Measurements from ENCODE around the gene CHMP1A.
"Not testable (repeated sequence)": the region's sequence is repeated elsewhere in the genome, so short reads cannot be mapped to it uniquely, and the experiment has no call there.

Gene CHMP1A

DNA sequence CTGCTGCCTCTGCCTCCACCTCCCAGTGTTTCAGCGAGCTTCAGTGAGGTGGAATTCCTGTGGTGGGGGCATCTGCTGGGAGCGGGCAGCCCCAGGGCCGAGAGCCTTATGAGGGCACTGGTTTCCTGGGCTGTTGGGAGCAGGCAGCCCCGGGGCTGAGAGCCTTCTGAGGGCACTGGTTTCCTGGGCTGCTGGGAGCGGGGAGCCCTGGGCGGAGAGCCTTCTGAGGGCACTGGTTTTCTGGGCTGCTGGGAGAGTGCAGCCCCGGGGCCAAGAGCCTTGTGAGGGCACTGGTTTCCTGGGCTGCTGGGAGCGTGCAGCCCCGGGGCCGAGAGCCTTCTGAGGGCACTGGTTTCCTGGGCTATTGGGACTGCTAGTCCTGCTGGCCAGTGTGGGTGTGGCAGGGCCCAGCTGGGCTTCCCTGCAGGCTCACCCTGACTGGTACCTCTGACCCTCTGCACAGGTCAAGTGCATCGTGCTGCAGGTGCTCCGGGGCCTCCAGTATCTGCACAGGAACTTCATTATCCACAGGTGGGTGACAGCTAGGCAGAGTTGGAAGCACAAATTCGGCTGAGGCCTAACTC lies 34.6 kb upstream of the CHMP1A start:
- DNase-seq (ENCODE audit: low read depth): no peak

DNA sequence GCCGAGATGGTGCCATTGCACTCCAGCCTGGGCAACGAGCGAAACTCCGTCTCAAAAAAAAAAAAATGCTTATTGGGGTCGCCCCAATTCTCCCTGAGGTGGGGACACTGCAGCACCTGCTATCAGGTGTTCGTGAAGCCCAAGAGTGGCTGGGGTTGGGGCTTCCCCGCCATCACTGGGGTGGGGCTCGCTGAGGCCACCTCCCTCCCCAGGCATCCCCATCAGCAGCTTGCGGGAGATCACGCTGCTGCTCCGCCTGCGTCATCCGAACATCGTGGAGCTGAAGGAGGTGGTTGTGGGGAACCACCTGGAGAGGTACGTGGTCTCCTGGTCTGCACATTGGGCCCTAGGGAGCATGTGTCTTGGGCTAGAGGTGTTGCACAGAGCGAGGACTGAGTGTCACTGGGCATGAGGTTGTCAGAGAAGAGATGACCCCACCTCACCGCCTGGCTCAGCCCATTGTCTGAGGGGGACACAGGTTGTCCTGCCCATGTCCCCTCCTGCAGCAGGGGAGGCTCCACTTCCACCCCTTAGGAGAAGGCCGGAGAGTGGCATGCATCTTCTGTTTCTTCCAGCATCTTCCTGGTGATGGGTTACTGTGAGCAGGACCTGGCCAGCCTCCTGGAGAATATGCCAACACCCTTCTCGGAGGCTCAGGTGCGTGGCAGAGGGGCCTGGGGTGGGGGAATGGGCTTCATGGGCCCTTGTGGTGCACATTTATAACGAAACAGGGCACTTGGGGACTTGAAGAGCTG lies 33.9 kb upstream of the CHMP1A start:
- DNase-seq (ENCODE audit: low read depth): no peak

DNA sequence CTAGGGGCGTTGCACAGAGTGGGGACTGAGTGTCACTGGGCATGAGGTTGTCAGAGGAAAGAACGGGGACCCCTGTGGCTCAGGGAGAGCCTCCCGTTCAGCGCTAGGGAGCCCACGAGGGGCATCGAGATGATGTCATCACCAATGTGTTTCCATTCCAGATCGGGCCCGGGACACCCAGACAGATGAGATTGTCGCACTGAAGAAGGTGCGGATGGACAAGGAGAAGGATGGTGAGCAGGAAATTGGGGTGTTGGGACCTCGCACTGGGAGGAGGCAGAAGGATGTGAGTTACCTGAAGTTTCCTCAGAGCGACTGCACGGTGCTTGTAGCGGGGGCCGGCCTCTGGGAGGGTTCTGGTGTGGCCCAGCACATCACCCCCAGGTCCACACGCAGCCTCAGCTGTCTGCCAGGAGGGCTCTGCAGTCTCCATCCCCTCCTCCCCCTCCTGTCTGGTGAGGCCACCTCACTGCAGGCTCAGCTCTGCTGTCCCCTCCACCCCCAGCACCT lies 32.9 kb upstream of the CHMP1A start:
- DNase-seq (ENCODE audit: low read depth): no peak

DNA sequence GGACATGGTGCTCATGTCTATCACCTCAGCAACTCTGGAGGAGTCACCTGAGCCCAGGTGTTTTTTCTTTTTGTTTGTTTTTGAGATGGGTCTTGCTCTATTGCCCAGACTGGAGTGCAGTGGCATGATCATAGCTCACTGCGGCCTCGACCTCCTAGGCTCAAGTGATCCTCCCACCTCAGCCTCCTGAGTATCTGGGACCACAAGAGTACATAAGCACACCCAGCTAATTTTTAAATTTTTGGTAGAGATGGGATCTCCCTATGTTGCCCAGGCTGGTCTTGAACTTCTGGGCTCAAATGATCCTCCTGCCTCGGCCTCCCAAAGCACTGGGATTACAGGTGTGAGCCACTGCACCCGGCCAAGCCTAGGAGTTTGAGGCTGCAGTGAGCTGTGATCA lies 32.1 kb upstream of the CHMP1A start:
- DNase-seq (ENCODE audit: low read depth): not testable (repeated sequence)

DNA sequence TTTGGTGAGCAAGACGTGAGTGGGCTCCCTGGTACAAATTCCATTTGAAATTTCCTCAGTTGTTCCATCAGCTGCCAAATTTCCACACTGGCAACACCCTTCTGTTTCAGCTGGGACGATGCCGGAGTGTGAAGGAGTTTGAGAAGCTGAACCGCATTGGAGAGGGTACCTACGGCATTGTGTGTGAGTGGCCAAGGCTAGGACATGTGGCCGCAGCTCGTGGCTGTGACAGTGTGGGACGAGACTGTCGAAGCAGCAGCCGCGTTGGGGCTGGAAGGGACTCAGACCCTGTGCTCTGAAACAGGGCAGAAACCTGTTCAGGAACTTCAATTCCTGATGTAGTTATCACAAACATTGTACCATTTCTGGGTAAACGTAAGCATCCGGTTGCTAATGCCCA lies 31.6 kb upstream of the CHMP1A start:
- no peak for DNase-seq (ENCODE audit: low read depth)

DNA sequence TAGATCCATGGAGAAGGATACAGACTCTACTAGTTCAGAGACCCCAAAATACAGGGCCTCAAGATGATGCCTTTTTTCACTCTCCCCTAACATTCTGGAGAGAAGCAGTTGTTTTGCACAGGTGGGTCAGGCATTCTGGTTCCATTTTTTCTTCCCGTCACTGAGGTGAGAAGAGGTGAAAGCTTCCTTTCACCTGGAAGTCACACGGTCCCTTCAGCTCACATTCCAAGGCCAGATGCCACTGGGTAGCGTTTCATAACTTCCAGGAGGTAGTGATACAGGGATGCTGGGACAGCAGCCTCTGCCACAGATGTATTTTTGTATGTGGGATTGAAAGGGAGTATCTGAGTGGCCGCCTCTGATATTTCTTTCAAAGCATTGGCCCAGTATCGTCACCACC lies 30.9 kb upstream of the CHMP1A start:
- DNase-seq (ENCODE audit: low read depth): no peak

DNA sequence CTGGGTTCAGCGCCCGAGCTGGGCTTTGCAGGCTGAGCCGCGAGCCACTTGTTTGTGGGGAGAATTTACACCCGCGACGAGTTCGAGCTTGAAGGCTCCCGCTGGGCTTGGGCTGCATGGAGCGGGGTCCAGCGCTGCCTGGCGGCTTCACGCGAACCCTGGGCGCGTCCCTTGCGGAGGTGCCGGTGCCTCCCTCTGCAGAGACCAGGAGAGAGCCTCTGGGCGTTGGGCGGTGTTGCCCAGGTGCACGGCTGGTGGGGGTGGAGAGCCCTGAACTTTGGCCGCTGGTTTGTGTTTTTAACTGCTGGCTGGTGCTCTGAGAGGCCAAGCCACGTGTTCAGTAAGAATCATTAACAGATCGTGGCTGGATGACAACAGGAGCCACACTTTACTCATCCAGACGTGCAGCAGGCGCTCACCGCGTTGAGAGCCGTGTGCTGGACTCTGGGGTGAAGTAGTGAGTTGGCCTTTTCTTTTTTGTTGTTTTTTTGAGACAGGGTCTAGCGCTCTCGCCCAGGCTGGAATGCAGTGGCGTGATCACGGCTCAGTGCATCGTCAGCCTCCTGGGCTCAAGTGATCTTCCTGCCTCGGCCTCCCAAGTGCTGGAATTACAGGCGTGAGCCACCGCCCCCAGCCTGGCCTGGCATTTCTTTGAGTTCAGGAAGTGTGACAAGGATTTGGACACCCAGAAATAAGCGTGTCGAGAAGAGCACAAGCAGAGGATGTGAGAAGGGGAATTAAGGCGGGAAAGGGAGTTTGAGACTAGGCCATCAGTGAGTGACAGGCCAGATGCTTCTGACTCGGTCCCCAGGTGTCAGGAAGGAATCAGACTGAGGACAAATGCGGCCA lies 29.8 kb upstream of the CHMP1A start:
- no peak for DNase-seq (ENCODE audit: low read depth)

DNA sequence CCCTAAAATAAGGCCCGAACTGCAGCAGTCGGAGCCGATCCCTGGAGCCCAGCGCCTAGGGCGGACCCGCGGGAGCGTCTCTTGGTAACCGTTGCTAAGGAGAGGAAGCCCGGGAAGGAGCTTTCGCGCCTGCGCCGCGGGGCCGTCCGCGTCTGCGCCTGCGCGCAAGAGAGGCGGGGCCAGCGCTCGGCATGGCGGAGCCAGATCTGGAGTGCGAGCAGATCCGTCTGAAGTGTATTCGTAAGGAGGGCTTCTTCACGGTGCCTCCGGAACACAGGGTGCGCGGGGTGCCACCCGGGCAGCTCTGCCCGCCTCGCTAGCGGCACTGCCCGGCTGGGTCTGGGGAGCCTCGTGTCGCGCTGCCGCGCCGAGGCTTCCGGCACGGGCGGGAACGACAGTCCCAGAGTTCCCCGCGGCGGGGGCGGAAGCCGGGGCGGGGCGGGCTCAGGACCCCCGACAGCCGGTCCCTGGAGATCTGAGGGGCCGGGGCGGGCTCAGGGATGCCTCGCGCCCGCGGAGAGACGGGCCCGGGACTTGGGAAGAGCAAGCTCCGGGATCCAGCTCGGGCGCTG lies 29.1 kb upstream of the CHMP1A start, which contains the start of gene CDK10:
Gene CDK10 (plus strand): TSS at position 170 of the 572 bp plus-strand sequence. CDS start 22 bp downstream, at position 192.
- DNase-seq (ENCODE audit: low read depth): no peak

DNA sequence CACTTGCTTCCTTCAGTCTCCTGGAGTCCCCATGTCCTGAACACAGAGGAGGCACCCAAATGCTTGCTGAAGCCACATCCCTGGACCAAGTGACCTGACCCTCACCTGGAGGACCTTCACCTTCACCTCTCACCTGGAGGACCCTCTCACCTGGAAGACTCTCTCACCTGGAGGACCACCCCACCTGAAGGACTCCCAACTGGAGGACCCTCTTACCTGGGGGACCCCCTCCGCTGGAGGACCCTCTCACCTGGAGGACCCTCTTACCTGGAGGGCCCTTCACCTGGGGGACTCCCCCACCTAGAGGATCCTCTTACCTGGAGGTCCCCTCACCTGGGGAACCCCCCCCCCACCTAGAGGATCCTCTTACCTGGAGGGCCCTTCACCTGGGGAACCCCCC lies 28.4 kb upstream of the CHMP1A start:
- no peak for DNase-seq (ENCODE audit: low read depth)

DNA sequence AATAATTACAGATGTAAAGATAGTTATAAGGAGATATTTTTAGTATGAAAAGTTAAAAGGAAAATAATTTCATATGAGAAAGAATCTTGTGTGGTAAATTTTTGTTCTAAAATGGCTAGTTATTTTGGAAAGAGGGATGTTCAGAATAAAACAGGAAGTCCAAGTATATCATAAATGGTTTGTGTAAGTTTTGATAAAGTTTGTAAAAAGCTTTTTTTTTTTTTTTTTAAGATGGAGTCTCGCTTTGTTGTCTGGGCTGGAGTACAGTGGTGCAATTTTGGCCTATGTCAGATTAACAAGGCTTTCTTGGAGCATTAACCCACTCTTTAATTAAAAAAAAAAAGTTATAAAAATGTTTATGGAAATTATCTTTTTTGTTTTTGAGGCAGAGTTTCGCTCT lies 20.8 kb upstream of the CHMP1A start:
- no peak for DNase-seq (ENCODE audit: low read depth)

DNA sequence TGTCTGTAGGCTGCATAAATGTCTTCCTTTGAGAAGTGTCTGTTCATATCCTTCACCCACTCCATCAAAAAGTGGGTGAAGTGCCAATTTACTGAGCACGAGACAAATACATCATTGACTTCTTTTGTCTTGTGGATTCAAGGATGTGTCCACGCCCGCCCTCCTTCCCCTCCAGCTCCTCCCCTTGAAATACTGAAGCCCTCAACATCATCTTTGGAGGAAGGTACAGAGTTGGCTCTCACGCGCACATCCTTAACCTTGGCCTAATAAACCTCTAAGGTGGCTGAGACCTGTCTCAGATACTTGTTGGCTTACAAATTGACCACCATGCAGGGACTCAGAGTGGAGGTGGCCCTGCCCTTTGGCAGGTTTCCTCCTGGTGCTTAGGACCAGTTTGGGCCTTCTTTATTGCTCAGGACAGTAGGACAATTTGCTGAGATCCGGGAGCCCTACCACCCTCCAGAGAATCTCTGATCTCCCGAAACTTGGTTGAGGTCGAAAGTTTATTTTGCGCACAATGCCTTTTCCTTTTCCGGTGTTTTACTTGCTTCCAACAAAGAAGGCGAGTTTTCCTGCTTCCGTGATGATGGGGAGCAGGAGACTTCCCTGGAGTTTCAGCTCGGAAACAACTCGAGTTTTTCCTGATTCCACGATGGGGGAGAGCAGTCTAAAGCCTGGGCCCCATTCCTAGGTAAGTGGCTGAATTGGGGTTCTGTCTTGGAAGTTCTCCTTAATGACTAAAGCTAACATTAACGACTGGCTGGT lies 14.9 kb upstream of the CHMP1A start:
- DNase-seq (ENCODE audit: low read depth): no peak

DNA sequence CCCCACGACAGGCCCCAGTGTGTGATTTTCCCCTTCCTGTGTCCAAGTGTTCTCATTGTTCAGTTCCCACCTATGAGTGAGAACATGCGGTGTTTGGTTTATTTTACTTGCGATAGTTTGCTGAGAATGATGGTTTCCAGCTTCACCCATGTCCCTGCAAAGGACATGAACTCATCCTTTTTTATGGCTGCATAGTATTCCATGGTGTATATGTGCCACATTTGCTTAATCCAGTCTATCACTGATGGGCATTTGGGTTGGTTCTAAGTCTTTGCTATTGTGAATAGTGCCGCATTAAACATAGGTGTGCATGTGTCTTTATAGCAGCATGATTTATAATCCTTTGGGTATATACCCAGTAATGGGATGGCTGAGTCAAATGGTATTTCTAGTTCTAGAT lies 14.1 kb upstream of the CHMP1A start:
- DNase-seq (ENCODE audit: low read depth): not testable (repeated sequence)

DNA sequence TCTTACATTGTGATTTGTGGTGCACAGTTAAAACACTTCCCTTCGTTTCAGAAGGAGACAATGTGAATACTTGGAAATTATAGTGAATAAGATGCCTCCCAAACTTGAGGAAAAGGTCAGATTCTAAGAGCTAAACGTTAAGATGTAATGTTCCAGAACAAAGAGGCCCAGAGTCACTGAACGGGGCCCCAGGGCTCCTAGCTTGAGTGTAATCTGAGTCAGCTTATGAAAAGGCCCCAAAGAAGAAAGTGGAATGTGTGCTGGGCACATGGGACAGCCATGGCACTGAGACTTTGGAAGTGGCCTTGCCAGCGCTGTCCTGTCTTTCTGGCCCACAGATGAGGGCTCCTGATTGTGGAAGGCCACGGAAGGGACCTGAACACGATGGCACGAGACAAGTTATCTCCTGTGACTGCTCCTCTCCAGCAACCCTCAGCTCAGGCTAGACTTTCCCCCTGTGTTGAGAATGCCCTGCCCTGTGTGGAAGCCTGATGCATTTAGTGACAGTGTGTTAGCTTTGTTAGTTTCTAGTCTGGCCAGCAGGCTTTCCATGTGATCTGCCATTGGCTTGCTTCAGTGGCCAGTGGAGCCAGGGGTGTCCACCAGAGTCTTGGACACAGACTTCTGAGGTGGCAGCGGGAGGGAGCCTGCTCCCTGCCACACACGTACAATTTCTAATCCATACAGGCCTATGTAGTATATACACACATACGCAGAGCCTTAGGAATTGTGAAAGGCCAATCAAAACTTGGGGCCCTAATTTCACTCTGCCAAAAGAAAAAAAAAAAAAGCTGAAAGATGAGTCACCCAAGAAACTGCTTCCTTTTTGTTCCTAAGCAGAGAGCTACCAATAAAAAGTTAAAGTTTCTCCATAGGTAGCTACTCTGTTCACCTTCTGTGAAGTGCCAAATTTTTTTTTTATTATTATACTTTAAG lies 13.3 kb upstream of the CHMP1A start:
- no peak for DNase-seq (ENCODE audit: low read depth)

DNA sequence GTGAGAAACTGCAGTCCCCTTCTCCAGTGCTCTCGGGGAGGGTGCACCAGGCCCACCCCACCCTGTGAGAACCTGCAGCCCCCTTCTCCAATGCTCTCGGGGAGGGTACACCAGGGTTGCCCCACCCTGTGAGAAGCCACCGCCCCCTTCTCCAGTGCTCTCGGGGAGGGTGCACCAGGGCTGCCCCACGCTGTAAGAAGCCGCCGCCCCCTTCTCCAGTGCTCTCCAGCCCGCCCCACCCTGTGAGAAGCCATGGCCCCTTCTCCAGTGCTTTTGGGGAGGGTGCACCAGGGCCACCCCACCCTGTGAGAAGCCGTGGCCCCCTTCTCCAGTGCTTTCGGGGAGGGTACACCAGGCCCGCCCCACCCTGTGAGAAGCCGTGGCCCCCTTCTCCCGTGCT lies 12.2 kb upstream of the CHMP1A start:
- DNase-seq (ENCODE audit: low read depth): no peak

DNA sequence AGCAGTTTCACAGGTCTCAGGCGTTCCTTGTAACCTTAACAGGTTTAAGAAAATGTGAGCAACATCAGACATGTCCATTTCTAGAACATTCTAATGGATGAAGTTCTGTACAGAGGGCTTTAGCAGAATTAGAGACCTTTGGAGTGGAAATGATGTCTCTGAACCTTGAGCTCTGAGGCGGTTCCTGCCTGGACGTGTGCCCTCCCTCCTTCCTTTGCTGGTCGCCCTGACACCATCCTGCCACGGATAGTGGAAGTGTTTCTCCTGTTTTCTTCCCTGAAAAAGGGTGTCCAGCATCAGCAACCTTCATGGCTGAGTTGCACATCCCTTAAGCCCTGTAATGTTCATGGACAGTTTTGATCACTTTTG lies 11.3 kb upstream of the CHMP1A start:
- no peak for DNase-seq (ENCODE audit: low read depth)

DNA sequence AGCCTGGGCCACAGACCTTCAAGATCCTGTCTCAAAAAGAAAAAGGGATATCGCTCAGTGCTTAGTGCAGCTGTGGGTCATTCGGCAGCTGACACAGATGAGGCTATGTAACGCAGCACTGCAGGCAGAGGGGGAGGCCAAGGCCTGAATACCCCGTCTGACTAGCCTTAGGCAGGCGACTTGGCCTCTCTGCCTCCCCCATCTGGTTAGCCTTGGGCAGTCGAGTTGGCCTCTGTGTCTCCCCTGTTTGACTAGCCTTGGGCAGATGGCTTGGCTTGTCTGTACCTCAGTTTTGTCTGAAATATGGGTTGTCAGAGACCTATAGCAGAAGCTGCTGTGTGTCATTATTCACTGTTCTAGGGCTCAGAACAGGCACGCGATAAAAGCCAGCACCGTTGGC lies 10.1 kb upstream of the CHMP1A start:
- no peak for DNase-seq (ENCODE audit: low read depth)

DNA sequence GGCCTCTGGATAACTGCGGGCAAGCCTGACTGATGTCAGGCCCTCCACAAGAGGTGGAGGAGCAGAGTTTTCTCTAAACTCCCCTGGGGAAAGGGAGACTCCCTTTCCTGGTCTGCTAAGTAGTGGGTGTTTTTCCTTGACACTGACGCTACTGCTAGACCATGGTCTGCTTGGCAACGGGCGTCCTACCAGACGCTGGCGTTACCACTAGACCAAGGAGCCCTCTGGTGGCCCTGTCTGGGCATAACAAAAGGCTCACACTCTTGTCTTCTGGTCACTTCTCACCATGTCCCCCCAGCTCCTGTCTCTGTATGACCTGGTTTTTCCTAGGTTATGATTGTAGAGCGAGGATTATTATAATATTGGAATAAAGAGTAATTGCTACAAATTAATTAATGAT lies 9.5 kb upstream of the CHMP1A start:
- DNase-seq (ENCODE audit: low read depth): not testable (repeated sequence)

DNA sequence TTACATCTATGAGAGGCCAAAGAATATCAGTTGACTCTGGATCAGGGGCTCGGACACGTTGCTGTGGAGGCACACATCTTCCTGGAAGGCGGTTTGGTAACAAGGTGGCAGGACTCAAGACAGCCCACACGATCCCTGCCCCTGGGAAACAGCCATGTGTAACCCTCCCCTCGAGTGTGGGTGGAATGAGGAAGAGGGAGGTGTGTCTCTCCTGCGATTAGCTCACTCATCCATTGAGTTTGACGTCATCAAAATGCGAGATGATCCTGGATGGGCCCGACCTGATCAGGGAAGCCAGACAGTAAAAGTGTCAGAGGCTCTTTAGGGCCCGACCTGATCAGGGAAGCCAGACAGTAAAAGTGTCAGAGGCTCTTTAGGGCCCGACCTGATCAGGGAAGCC lies 6.7 kb upstream of the CHMP1A start:
- not testable (repeated sequence) for DNase-seq (ENCODE audit: low read depth)

DNA sequence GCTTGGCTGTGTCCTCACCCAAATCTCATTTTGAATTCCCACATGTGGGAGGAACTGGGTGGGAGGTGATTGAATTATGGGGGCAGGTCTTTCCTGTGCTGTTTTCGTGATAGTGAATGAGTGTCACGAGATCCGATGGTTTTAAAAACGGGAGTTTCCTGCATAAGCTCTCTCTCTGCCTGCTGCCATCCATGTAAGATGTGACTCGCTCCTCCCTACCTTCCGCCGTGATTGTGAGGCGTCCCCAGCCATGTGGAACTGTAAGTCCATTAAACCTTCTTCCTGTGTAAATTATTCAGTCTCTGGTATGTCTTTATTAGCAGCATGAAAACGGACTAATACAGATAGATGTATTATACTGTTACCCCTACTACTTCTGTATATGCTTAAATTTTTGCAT lies 3.7 kb upstream of the CHMP1A start:
- no peak for DNase-seq (ENCODE audit: low read depth)

DNA sequence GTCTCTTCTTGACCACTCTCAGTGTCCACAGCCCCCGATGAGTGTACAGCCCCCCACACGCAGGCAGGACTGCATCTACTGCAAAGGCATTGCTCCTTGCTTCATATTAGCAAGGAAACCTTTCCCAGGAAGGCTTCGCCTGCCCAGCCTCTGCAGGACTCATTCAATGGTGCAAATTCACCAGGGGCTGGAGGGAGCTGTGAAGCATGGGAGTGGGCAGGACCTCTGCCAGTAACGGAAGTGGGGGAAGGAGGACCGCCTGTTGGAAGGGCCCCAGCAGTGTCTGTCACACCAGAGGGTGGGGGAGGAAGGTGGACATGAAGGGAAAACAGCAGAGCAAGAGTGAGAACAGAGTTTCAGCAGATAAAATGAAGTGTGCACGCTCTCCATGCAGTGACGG lies 2.6 kb upstream of the CHMP1A start:
- DNase-seq (ENCODE audit: low read depth): no peak
